ENCODE results near the gene SAMD3.
"Not testable (repeated sequence)": the region's sequence is repeated elsewhere in the genome, so short reads cannot be mapped to it uniquely, and the experiment has no call there.

The SAMD3 gene

DNA sequence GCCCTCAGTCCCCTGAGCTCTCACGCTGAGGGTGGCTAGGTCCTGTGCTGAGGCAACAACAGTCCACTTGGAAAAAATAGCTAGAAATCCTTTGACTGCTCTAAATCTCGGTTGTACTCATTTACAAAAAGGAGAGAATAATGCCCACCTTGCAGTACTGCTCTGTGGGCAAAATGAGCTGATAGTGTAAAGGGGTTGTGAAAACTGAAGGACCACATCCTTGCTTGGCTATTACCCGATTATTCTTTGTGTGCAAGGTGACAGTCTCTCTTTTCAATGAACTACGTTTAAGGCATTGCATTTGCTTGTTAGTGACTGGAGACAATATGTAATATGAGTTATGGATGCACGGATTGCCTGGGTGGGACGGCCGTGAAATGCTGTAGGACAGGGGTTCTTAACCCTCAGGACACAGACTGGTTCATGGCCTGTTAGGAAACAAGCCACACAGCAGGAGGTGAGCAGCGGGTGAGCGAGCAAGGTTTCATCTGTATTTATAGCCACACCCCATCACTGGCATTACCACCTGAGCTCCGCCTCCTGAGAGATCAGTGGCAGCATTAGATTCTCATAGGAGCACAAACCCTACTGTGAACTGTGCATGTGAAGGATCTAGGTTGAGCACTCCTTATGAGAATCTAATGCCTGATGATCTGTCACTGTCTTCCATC is 14.6 kb downstream of the SAMD3 start:
- DNase-seq (ENCODE audit: low spot score), result no peak

DNA sequence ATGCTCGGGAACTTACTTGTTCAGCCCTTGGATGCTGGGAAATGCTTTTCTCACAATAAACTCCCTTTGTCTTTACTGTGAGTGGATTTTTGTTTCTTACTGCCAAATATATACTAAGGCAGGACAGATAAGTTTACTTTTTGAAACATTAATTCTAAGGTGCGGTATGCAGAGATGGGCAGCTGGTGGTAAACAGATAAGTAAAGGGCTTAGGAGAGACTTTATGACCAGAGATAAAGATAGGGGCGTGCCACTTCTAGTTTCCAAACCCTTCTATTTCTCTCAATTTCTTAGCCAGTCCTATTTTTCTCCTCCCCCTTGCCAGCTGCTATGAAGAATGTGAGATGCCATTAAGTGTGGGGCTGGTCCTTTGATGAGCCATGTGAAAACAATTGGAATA is 16.3 kb downstream of the SAMD3 start:
- DNase-seq (ENCODE audit: low spot score), result no peak

- no peak for DNase-seq (ENCODE audit: low spot score)
These were observed 18.4 kb downstream of the SAMD3 start for GRCh38 chr6:130204322-130204721.

DNA sequence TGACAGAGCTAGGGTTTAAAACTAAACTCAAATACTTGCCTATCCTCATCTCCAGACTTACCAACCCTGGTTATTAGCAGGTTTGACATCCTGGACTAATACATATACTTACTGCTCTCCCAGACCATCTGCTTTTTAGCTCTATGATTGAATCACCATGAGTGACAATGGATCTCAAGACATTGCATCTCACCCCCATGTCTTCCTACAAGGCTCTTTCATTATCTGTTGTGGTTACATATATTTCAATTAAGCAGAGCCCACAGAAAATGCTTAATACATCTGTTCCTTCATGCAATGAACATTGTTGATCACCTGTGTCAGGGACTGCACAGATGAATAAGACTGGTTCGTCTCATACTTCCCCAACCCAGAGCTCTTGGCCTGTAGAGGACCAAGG is 19.4 kb downstream of the SAMD3 start:
- no peak for DNase-seq (ENCODE audit: low spot score)

- DNase-seq (ENCODE audit: low spot score), result no peak
These were observed 20.0 kb downstream of the SAMD3 start for GRCh38 chr6:130202782-130203181.

DNA sequence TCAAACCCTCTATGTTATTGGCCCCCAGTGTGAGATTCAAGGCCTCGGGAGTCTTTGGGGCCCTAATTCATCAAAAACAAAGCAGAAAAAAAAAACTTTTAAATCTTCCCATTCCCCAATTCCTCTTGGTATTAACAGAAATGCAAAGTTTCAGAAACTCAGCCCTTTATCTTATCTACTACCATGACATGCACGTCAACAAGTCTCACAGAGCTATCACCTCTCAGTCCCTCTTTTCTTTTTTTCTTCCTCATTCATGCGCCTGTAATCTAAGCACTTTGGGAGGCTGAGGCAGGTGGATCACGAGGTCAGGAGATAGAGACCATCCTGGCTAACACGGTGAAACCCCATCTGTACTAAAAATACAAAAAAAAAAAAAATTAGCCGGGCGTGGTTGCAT is 22.7 kb downstream of the SAMD3 start:
- DNase-seq (ENCODE audit: low spot score), result no peak

- DNase-seq (ENCODE audit: low spot score), result no peak
These were observed 24.2 kb downstream of the SAMD3 start for GRCh38 chr6:130198483-130199035.

DNA sequence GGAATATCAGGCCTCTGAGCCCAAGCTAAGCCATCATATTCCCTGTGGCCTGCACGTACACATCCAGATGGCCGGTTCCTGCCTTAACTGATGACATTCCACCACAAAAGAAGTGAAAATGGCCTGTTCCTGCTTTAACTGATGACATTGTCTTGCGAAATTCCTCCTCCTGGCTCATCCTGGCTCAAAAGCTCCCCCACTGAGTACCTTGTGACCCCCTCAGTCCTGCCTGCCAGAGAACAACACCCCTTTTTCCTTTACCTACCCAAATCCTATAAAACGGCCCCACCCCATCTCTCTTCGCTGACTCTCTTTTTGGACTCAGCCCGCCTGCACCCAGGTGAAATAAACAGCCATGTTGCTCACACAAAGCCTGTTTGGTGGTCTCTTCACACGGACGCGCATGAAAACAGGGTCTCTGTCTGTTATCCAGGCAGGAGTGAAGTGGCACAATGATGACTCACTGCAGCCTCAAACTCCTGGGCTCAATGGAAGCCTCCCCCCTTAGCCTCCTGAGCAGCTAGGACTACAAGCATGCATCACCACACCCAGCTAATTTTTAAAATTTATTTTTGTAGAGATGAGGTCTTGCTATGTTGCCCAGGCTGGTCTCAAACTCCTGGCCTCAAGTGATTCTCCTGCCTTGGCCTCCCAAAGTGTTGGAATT is 24.8 kb downstream of the SAMD3 start:
- DNase-seq (ENCODE audit: low spot score), result not testable (repeated sequence)

- DNase-seq (ENCODE audit: low spot score), result not testable (repeated sequence)
These were observed 28.3 kb downstream of the SAMD3 start for GRCh38 chr6:130194434-130194833.

DNA sequence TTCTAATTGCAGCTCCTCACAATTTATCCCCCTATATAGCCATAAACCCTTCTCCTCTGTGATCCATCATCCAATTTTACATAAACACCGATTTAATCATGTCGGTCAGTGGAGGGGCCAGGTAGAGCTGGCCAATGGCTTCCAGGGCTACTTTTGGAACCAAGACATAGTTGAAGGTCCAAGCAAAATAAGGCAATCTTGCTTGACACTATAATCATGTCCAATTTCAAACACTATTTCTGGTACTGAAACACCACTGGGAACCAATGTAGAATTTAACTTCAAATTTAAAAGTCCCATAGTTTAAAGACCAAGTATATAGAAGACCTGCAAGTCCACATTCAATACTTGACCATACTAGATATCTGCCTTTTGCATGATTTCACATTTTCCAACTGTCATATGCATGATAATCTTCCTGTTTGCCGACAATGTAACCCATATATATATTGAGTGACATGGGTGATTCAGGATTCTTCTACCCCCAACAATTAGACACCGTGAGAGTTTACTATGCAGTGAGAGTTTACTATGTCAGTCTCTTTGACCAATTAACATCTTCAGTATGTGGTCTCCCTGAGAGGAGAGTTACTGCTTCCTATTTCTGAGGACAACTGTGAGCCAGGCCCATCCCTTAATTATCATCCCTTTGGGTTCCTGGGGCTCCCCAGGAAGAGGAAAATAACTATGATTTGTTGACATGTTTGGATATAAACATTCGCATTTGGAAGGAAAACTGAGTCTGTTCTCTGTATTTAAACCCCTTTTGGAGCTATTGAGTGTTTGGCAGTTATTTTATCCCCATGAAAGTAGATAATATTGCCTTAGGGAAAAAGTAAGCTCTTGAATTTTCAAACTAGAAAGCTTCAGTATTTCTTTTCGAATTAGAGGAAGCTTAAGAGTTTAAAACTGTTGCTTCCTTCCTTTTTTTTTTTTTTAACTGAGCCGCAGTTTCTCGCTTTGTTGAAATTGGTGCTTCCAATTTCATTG is 31.8 kb downstream of the SAMD3 start:
- DNase-seq (ENCODE audit: low spot score), result no peak

- no peak for DNase-seq (ENCODE audit: low spot score)
These were observed 33.0 kb downstream of the SAMD3 start for GRCh38 chr6:130189531-130190397.

- no peak for DNase-seq (ENCODE audit: low spot score)
These were observed 34.4 kb downstream of the SAMD3 start for GRCh38 chr6:130188207-130188899.

DNA sequence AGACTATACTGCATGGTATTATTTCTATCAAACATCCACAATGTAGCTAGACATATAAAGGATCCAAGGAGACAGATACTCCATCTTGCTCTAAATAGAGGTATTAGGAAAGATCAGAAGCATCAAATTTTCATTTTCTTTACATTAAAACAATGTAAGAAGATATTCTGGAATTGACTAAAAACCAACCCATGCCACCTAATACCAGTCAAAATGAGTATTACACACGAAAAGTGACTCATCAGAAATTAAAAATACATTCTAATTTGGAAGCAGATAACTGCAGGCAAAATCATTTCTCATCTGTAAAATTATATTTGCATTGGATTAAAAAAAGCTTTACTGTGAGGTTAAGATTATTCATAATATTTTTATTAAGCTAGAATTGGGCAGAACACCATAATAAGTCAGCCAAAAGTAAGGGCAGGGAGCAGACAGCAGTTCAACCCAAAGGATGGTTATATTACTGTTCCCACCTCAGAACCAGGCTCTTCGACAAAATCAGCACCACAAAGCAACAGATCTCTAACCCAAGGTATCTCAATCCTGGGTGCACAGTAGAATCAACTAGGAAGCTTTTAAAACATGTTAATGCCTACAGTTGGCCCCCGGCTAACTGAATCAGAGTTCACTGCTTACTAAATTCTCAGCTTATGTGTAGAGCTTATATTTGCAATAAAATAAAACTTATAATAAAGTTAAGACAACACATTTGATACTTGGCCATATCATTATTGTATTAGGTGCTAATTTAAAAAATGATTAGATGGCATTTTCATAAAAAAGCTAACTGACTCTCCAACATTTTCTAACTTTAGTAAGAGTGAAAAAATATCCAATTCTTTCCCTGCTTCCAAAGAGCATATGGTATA is 35.2 kb downstream of the SAMD3 start:
- no peak for DNase-seq (ENCODE audit: low spot score)

- DNase-seq (ENCODE audit: low spot score), result no peak
These were observed 37.1 kb downstream of the SAMD3 start for GRCh38 chr6:130185658-130186057.

DNA sequence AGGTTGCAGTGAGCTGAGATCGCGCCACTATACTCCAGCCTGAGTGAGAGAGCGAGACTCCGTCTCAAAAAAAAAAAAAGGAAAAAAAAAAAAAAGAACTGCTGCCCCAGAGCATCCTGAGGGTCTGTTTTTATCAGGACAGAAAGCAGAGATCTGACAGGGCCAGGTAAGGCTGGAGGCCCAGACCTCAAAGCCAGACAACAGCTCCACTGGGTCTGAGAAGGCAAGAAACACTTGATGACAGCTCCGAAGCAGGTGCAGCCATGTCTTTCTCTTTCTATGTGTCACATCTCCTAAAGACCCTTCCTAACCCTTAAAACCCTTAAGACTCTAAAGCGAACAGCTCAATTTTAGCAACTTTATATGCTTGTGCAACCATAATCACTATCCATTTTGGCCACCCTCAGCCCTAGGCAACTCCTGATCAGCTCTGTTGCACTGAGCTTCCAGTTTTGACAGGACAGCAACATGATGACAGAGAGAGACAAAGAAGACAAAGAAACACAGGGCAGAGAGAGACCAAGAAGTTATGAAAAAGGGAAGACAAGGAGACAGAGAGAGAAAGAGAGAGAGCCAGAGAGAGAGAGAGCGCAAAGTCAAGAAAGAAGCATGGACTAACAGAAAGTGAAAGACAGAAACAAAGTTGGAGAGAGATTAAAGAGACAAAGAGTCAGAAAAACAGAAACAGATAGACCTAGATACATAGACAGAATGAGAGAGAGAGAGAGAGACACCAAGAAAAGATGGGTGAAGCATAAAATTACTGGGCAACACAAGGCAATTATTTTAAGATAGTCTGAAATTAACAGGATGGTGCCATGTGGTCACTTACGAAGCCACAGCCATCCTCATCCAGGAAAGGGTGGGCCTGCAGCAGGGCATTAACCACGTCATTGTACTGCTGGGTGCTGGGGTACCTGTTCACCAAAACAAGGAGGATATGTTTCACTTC is 39.2 kb downstream of the SAMD3 start:
- no peak for DNase-seq (ENCODE audit: low spot score)

GRCh38 chr6:130182466-130182865 is 40.3 kb downstream of the SAMD3 start:
- no peak for DNase-seq (ENCODE audit: low spot score)

GRCh38 chr6:130178692-130179091 is 44.1 kb downstream of the SAMD3 start:
- DNase-seq (ENCODE audit: low spot score), result peak; percentile 57

- no peak for DNase-seq (ENCODE audit: low spot score)
These were observed 46.4 kb downstream of the SAMD3 start for GRCh38 chr6:130176378-130176777.

All from SW480 (cell line).